Smooth muscle cell (in vitro differentiated cells): Measurements from ENCODE around the gene ARHGAP40. TPM values are rescaled to one million over a fixed set of nuclear protein-coding genes. Genes with fewer than 3 reads are reported as not detected.

Experiments used
- DNase-seq: peaks from one replicate; lab custom pipeline; 2025; ENCODE audit not compliant: unreplicated experiment; lab: John Stamatoyannopoulos, UW
- H2AFZ ChIP-seq: fragments of 200-600 bp; sonication (generic); 2 replicates; pipeline ENCODE4 v1.6.0; 2016; ENCODE audit warnings: antibody characterized with exemption, low read depth, mild to moderate bottlenecking
- H3F3A ChIP-seq: fragments of 200-600 bp; sonication (generic); 2 replicates; pipeline ENCODE4 v1.6.0; 2017; ENCODE audit warnings: antibody characterized with exemption, low read depth
- H3K27ac ChIP-seq: fragments of 200-600 bp; sonication (generic); 2 replicates; pipeline ENCODE4 v1.5.1; 2016; ENCODE audit warnings: low read depth, mild to moderate bottlenecking
- H3K27me3 ChIP-seq: fragments of 200-600 bp; sonication (generic); 2 replicates; pipeline ENCODE4 v1.6.1; 2016; ENCODE audit warnings: low read depth, mild to moderate bottlenecking
- H3K36me3 ChIP-seq: fragments of 200-600 bp; sonication (generic); 2 replicates; pipeline ENCODE4 v1.5.1; 2016; ENCODE audit warnings: low read depth
- H3K4me1 ChIP-seq: fragments of 200-600 bp; sonication (generic); 2 replicates; pipeline ENCODE4 v1.5.1; 2016; ENCODE audit warnings: low read depth
- H3K4me2 ChIP-seq: fragments of 200-600 bp; sonication (generic); 2 replicates; pipeline ENCODE4 v1.6.0; 2016; ENCODE audit warnings: mild to moderate bottlenecking
- H3K4me3 ChIP-seq: fragments of 200-600 bp; sonication (generic); 2 replicates; pipeline ENCODE4 v1.5.1; 2016; ENCODE audit warnings: mild to moderate bottlenecking
- H3K79me2 ChIP-seq: fragments of 200-600 bp; sonication (generic); 2 replicates; pipeline ENCODE4 v1.6.0; 2016; ENCODE audit warnings: low read depth, mild to moderate bottlenecking
- H3K9ac ChIP-seq: fragments of 200-600 bp; sonication (generic); 2 replicates; pipeline ENCODE4 v1.6.0; 2016; ENCODE audit warnings: low read depth
- H3K9me3 ChIP-seq: fragments of 200-600 bp; sonication (generic); replicated peaks from 2 replicates; pipeline ENCODE4 v1.5.1; 2016; ENCODE audit warnings: low read depth
- H4K20me1 ChIP-seq: fragments of 200-600 bp; sonication (generic); 2 replicates; pipeline ENCODE4 v1.6.0; 2016; ENCODE audit warnings: low read depth
- CTCF ChIP-seq: fragments of 200-600 bp; sonication (generic); IDR thresholded peaks from 2 replicates; pipeline ENCODE4 v1.5.1; 2017; ENCODE audit warnings: borderline replicate concordance, mild to moderate bottlenecking, antibody characterized with exemption; ENCODE audit not compliant: insufficient read depth, poor library complexity, severe bottlenecking
- WGBS: methylation state at CpG from one replicate; pipeline ENCODE4 v1.1.7; 2016; ENCODE audit warnings: low lambda C conversion rate; 5-methylcytosine and 5-hydroxymethylcytosine counted together
- polyA plus RNA-seq: library from polyadenylated mRNA; unstranded; fragments of >200 nt; fragmentation: Nextera tagmentation; extraction: Ambion mirVana; gene quantifications from 2 replicates; pipeline ENCODE4 v1.2.1, GENCODE V29; 2016
- total RNA-seq: library from RNA; depleted of rRNA; stranded (reverse); fragments of >200 nt; gene quantifications from 2 replicates; pipeline ENCODE4 v1.2.3, GENCODE V29; 2014

The ARHGAP40 gene
- total and polyA plus RNA-seq, 2 experiments from 2014 or later = 0.22 TPM; not detected in 1

- Histone ChIP-seq H3K4me1 (peaks cover 9% of the 10 kb centered on the region), H3K27ac (no peak overlapping the region), H3K4me3 (no peak overlapping the region), H3K79me2 (no peaks in the 10 kb centered on the region), H3K4me2 (no peak overlapping the region), H3K9me3 (no peaks in the 10 kb centered on the region), H3K36me3 (peaks cover 13% of the 10 kb centered on the region), H2AFZ (no peak overlapping the region), H4K20me1 (no peaks in the 10 kb centered on the region), H3K9ac (no peak overlapping the region), H3K27me3 (no peaks in the 10 kb centered on the region), H3F3A (no peaks in the 10 kb centered on the region)
- WGBS = 76% methylated on average over 7 of the region's 7 CpGs
- DNase-seq = no peak
- TF ChIP-seq CTCF = no peak
These were observed 22.2 kb upstream of the ARHGAP40 start for GRCh38 chr20:38579219-38579910.

- H3K79me2 ChIP-seq = no peaks in the 10 kb centered on the region
These were observed 21.7 kb upstream of the ARHGAP40 start for GRCh38 chr20:38579921-38580320.

GRCh38 chr20:38581013-38581412 lies 20.6 kb upstream of the ARHGAP40 start, which contains the start of gene ADIG:
TSS of gene ADIG (plus strand) at chr20:38581197. CDS start at chr20:38581251, 54 bp downstream.
- Histone ChIP-seq H3K4me2 (no peak within 1 kb of the TSS), H3K79me2 (no peaks in the 10 kb centered on the region), H3K36me3 (peaks cover under 1% of the 10 kb centered on the region), H3F3A (no peaks in the 10 kb centered on the region), H3K27ac (no peak within 1 kb of the TSS), H3K27me3 (no peaks in the 10 kb centered on the region), H3K4me1 (peaks cover 9% of the 10 kb centered on the region), H2AFZ (no peak within 1 kb of the TSS), H4K20me1 (no peaks in the 10 kb centered on the region), H3K4me3 (no peak within 1 kb of the TSS), H3K9me3 (no peaks in the 10 kb centered on the region), H3K9ac (no peak within 1 kb of the TSS)
- DNase-seq = no peak
- 91% methylated on average over 5 of the region's 5 CpGs for WGBS
- no peak for TF ChIP-seq CTCF

More at GRCh38 chr20:38579921-38580320, 21.7 kb upstream of the ARHGAP40 start:
- Histone ChIP-seq H3K36me3 (peaks cover 8% of the 10 kb centered on the region), H3F3A (no peaks in the 10 kb centered on the region), H3K9me3 (no peaks in the 10 kb centered on the region), H3K9ac (no peak overlapping the region), H3K27ac (no peak overlapping the region), H3K4me3 (no peak overlapping the region), H3K27me3 (no peaks in the 10 kb centered on the region), H3K4me1 (peaks cover 9% of the 10 kb centered on the region), H2AFZ (no peak overlapping the region), H4K20me1 (no peaks in the 10 kb centered on the region), H3K4me2 (no peak overlapping the region)
- WGBS = 93% methylated on average over 4 of the region's 4 CpGs
- TF ChIP-seq CTCF = no peak
- no peak for DNase-seq

GRCh38 chr20:38581830-38582358 lies 19.7 kb upstream of the ARHGAP40 start:
- Histone ChIP-seq H3K4me1 (peaks cover 9% of the 10 kb centered on the region), H3K27me3 (no peaks in the 10 kb centered on the region), H4K20me1 (no peaks in the 10 kb centered on the region), H3K36me3 (no peaks in the 10 kb centered on the region), H2AFZ (no peak overlapping the region), H3K27ac (no peak overlapping the region), H3K4me3 (no peak overlapping the region), H3K9ac (no peak overlapping the region), H3K4me2 (no peak overlapping the region), H3K79me2 (no peaks in the 10 kb centered on the region), H3F3A (no peaks in the 10 kb centered on the region), H3K9me3 (no peaks in the 10 kb centered on the region)
- 72% methylated on average over 4 of the region's 4 CpGs for WGBS
- no peak for DNase-seq
- TF ChIP-seq CTCF = no peak
